ENCODE results near the gene FITM2.
"Not testable (repeated sequence)": the region's sequence is repeated elsewhere in the genome, so short reads cannot be mapped to it uniquely, and the experiment has no call there.

The FITM2 gene, protein sequence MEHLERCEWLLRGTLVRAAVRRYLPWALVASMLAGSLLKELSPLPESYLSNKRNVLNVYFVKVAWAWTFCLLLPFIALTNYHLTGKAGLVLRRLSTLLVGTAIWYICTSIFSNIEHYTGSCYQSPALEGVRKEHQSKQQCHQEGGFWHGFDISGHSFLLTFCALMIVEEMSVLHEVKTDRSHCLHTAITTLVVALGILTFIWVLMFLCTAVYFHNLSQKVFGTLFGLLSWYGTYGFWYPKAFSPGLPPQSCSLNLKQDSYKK

DNA sequence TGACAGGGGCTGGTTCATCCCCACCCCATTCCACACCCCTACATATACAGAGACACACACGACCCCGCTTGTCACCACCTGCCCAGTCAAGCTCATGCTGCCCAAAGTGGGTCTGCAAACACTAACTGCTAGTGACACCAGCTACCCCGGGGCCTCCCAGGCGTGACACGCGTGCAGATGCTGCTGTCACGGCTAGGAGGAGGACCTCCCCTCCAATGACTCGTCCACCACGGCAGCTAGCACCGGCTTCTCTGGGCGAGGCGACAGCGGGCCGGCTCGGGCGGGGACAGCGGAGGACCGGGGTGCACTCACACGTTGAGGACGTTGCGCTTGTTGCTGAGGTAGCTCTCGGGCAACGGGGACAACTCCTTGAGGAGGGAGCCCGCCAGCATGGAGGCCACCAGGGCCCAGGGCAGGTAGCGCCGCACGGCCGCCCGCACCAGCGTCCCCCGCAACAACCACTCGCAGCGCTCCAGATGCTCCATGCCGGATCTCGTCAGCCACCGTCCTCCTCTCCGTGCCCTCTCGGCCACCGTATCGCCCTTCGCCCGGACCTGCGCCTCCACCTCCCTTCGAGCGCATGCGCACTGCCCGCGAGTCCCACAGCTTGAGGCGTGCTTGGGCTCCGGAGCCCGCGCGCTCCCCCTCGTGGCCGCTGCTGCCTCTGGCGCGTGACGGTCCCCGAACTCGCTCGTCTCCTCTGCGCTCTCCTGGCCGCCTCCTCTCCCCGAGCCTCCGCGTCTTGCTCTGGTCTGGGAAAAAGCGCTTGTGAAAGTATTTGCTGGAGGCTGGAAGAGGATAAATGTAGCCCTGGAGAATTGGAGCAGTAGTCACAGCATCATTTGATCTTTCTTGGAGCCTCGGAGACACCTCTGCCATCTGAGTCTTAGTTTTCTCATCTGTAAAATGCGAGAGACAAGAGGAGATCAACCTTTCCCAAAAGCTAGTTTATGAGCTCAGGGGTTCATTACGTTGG lies at the start of gene FITM2:
Gene FITM2 (minus strand): TSS at position 539 of the 976 bp plus-strand sequence. CDS start 54 bp downstream, at position 485.
- peak; percentile 98 for DNase-seq

DNA sequence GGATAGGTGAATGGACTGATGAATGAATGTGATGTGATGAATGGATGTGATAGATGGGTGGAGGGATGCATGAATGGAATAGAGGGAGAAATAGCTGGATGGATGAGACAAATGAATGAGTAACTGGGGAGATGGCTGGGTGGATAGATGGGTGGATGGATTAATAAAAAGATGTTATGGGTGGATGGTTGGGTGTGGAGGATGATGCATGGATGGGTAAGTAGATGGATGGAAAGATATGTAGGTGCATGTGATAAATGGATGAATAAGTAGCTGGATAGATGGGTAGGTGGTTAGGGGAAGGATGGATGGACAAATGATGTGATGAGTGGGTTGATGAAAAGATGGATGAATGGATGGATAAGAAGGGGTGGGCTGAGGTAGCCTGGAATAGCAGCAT lies 49.2 kb upstream of the FITM2 start:
- no peak for DNase-seq

DNA sequence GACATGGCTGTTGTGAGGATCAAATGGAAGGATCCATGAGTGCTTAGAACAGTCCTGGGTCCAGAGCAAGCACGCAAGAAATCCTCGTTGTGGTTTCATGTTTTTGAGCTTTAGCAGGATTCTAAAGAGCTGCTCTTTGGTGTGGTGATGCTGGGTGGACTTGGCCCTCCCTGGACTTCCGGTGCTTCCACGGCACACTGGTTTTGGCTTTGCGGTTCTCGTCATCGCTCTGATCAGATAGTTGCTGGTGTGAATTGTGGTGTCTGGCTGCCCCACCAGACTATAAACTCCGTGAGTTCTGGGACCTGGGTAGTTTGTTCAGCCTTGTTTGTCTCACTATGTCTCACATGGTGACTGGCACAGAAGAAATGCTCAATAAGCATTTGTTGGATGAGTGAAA lies 47.8 kb upstream of the FITM2 start:
- DNase-seq: no peak

DNA sequence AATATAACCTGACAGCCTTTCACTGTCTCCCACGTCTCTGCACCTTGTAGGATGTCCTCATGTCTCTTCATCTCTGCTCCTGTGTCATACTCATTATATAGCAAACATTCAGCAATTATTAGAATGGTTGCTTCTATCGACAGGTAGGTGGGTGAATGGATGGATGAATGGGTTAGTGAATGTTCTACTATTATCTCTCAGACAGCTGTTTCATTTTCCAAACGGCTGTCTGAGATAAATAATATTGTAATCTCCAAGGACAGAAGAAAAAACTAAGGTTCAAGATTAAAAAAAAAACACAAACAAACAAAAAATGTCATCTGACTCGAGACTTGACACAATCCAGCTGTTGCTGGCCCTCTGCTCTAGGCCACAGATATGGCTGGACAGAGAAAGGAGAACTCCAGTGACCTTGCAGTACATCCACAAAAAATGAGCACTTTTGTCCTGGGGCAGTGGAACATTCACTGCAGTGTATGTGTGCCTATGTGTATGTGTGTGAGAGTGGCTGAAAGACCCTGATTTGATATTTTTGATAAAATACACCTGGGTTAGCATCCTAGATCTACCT lies 46.6 kb upstream of the FITM2 start:
- DNase-seq: no peak

DNA sequence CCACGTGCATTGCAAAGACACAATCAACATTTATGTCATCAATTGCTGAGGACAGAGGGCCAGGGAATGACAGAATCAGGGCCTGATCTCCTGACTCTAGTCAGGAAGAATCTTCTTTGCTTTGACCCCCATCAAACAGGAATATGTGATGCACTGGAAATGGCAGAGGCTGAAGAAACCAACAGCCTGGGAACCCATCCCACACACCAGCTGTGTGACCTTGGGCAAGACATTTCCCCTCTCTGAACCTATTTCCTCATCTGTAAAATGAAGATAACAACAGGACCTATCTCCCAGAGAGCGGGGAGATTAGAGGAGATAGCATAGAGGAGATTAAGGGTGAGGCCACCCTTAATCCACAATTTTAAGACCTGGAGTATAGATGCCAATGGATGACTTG lies 46.0 kb upstream of the FITM2 start:
- DNase-seq: no peak

DNA sequence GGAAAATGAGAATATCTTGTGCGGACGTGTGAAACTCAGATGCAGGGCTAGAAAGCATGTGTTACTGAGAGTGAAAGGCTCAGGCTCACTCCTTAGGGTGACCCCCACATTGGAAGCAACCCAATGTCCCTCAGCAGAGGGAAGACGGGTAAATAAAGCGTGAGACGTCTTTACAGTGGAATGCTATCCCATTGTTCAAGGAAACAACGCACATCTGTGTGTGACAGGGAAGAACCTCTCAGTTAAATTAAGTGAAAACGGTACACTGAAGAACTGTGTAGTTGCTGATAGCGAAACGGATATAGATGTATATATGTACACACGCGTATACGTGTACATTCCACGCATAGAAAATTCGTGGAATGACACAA lies 45.3 kb upstream of the FITM2 start:
- DNase-seq: no peak

DNA sequence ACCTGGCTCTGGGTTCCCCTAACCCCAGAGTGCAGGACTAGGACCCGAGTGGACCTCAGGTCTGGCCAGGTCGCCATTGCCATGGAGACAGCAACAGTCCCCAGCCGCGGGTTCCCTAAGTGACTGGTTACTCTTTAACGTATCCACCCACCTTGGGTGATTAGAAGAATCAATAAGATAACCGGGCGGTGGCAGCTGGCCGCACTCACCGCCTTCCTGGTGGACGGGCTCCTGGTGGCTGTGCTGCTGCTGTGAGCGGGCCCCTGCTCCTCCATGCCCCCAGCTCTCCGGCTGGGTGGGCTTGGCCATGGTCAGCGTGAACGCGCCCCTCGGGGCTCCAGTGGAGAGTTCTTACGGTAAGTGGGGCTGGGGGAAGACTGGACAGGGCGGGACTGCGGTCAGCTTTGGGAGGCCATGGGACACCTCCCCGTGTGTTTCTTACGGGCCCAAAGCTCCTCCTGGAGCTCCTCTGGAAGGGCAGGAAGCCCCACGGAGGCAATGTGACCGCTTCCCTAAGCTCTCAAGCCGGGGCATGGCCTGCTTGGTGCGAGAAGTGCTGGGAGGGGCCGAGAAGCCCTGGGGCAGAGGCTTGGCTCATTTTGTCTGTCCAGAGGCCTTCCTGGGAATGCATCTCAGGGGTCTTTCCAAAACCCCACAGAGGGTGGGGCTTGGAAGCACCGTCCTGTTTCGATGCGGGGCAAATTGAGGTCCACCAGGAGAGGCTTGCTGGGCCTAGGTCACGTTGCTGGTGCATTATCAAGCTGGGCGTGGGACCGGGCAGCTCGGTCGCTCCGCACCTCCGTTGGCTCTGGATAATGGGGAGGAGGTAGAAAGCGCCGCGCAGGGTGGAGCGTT lies 44.7 kb upstream of the FITM2 start, which contains the start of gene HNF4A:
Gene HNF4A (plus strand): TSS at position 202 of the 855 bp plus-strand sequence. CDS start 106 bp downstream, at position 308.
- no peak for DNase-seq

DNA sequence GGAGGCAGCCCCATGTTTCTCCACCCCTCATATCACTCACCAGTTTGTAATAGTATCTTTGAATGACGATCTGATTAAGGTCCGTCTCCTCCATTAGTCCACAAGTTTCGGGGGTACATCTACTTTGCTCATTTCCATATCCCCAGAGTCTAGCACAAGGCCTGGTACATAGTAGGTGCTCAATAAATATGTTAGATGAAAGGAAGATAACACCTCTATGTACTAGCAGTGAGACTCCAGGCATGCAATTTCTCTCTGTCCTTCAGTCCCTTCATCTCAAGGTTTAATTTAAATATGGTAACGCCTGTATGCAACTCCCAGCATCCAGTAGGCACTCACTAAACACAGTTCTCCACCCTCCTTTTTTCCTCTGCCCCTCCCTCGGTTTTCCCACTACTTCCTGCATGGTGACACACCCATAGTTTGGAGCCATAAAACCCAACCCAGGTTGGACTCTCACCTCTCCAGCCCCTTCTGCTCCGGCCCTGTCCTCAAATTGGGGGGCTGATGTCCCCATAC lies 44.0 kb upstream of the FITM2 start:
- DNase-seq: no peak

DNA sequence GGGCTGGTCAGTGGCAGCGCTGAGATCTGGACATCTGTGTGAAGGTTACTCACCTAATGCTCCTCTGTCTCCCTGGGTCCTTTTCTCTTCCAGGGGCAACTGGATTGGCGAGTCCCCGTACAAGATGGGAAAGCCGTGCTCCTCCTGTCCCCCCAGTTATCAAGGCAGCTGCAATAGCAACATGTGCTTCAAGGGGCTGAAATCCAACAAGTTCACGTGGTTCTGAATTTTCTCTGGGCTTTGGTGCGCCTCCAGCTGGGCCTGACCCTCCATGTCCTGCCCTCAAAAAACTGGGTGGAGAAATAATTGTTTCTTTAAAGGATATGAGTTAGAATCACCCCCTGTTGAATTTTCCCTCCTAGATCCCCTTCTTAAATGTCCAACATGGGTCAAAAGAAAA lies 39.6 kb upstream of the FITM2 start:
- DNase-seq: no peak

DNA sequence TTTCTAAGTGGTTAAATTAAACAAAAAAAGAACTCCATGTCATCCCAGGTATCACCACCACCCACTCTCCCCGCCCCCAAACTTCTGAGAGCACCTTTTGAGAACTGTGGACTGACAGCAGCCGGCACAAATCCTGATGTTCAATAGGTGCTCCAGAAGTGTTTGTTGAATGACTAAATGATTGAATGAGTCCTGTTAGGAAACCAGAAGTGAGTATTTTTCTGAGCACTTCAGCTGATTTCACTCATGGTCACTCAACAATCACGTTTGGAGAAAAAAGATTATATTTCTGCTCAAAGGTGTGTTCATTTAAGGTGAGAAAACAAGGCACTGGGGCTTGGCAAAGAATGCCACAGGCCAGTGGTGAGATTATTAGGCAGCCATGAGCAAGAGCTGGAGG lies 38.3 kb upstream of the FITM2 start:
- DNase-seq: no peak

DNA sequence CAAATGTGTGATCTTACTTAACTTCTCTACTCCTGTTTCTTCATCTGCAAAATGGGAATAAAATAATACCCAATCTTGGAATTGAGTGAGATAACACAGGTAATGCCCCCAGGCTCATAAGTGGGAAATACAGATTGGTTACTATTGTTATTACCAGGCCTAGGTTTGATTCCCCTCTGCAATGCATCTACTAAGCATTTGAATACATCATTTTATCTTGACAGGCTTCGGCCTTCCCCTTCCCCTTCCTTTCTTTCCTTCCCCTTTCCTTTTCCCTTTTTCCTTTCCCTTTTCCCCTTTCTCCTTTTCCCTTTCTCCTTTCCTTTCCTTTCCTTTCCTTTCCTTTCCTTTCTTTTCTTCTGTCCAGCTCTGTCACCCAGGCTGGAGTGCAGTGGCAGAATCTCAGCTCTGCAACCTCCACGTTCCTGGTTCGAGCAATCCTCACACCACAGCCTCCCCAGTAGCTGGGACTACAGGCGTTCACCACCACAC lies 37.2 kb upstream of the FITM2 start:
- no peak for DNase-seq

DNA sequence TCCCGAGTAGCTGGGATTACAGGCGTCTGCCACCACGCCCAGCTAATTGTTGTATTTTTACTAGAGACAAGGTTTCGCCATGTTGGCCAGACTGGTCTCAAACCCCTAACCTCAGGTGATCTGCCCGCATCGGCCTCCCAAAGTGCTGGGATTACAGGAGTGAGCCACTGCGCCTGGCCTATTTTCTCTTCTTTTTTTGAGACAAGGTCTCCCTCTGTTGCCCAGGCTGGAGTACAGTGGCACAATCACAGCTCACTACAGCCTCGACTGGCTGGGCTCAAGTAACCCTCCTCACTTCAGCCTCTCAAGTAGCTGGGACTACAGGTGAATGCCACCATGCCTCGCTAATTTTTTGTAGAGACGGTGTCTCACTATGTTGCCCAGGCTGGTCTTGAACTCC lies 34.9 kb upstream of the FITM2 start:
- not testable (repeated sequence) for DNase-seq

DNA sequence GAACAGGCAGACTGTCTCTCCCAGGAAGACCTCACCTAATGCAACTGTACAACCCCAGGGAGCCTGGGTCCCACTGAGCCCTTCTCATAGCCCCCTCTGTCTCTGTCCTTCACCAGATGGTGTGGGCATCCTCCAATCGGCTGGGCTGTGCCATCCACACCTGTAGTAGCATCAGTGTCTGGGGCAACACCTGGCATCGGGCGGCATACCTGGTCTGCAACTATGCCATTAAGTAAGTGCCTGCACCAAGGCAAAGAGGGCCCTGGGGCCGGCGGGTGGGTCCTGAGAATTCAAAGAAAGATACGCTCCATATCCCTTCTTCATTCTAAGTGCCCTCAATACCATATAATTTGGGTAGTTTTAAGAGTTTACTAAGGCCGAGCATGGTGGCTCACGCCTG lies 34.1 kb upstream of the FITM2 start:
- no peak for DNase-seq

DNA sequence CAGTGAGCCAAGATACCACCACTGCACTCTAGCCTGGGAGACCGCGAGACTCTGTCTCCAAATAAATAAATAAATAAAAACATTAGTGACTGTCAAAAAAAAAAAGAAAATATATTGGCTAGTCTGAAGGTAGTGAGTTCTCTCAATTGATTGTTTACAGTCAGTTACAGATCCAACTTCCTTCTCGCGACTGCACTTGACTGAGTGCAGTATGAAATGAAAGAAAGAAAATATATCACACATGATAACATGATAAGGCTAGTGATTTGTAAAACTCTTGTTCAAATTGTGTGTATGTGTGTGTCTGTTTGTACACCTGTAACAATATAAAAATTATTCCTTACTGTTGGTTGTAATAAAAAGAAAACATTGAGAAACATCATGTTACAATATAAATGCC lies 33.7 kb upstream of the FITM2 start:
- no peak for DNase-seq

DNA sequence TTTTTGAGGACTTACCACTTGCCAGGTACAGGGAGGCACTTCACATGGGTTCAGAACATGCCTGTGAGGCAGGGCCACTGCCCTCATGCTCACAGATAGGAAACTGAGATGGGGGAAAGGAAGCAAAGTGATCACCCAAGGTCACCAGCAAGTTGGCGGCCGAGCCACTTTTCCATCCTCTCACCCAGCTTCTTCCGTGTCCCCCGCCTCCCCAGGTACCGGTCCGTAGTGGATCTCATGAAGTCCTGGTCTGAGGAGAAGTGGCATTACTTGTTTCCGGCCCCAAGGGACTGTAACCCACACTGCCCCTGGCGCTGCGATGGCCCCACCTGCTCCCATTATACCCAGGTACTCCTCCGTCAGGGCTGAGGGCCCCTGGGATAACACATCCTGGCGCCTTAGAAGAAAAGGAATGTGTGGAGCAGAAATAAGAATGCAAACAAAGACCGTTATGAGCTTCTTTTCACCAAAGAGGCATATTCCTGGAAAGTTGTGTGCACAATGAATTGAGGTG lies 32.2 kb upstream of the FITM2 start:
- DNase-seq: no peak

DNA sequence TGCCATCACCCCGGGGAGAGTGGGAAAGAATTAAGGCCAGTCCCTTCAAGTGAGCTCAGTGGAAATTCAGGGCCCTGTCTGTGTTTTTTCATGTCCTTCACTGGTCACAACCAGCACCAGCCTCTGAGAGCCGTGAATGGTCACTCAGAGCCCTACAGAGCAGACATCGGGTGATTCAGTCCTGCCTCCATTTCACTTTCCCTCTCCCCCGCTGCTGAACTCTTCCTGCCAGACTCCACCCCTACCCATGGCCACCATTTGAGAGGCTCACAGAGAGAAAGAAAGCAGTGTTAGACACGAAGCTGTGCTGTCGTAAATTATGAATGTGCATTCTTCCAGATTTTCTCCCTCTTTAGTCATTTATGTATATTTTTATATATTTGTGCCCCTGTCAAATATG lies 31.2 kb upstream of the FITM2 start:
- DNase-seq: no peak

DNA sequence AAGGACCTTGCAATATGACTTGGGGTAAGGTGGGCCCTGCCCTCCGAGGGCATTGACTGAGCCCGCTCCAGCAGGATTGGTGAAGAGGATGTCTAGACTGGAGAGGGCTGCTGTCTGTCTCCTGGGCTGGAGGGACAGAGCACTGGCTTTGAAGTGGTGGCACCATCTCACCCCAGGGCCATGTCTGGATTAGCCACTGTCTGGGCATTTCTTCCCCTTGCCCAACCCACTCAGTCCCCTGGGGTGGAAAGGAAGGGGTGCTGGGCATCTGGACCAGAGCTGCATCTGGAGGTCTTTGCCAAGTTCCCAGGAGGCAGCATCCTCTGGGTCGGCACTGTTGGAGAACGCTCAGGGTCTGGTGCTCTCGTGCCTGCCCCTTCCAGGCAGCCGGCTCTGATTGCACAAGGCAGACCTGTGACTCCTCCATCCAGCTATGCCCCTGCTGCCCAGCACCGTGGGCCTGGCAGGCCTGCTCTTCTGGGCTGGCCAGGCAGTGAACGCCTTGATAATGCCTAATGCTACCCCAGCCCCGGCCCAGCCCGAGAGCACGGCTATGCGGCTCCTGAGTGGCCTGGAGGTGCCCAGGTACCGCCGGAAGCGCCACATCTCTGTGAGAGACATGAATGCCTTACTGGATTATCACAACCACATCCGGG lies 25.9 kb upstream of the FITM2 start, which contains the start of gene R3HDML:
Gene R3HDML (plus strand): TSS at position 319 of the 656 bp plus-strand sequence. CDS start 115 bp downstream, at position 434.
- DNase-seq: no peak

DNA sequence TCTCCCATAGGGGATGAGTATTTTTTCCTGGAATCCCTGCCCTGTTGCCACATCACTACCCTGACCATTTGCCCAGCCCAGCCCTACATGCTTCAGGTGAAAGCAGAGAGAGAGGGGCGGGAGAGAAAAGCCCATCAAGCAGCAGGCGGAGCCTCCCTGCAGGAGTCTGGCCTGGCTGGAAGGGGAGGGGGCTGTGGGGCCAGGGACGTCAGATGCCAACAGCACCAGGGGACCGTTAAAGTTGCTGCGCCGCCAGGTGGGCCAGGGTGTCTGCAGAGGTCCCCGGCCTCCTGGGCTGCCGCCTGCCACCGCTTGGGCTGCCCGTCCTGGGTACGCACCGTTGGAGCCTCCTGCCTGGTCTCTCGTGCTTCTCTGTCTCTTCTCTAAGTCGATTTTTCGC lies 25.1 kb upstream of the FITM2 start:
- DNase-seq: no peak

DNA sequence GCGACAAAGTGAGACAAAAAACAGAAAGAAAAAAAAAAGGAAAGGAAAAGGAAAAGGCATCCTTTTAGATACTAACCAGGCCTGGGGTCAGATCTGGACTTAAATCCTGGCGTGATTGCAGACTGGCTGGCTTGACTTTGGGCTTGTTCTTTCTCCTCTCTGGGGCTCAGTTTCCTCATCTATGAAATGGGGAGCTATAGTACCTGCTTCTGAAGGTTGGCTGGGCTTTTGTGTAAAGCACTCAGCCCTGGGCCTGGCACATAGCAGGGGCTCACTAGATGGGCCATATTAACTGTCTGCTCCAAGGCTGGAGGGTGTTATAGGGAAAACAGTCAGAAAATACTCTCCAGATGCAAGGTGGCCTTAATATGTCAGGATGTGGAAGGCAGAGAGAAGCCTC lies 24.7 kb upstream of the FITM2 start:
- DNase-seq: no peak

DNA sequence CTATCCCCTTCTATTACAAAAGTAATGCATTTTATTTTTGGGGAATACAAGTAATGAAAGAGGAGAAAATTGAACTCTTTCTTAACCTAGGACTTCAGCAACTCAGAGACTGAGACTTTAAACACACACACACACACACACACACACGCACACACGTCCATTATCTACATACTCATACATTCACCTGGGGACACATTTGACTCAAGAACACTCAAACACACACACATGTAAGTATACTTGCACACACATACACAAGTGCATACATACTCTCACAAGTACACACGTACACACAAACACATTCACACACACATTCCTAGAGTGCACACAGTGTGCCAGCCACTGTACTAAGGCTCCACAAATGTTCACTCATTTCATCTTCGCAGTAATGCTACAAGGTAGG lies 23.7 kb upstream of the FITM2 start:
- DNase-seq: no peak

DNA sequence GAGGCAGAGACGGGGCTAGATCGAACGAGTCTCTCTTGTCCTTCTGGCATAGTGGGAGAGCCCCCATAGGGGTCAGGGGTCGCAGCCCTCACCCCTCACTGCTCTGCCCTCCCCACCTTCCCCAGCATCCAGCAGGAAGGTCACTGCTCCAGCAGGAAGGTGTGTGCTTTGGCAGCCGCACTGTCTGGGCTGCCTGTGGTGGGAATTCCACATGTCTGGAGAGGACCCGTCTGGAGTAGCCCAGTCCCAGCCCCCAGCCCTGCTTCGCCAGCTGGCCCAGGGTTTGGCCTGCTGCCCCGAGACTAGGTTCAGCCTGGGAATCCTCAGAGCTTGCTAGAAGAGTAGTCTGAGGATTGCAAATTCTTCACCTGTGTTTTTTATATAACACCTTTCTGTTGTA lies 23.3 kb upstream of the FITM2 start:
- no peak for DNase-seq
